ENCODE measurements around the gene PTPRM.
"Not testable (repeated sequence)": the region's sequence is repeated elsewhere in the genome, so short reads cannot be mapped to it uniquely, and the experiment has no call there.

Gene PTPRM

GRCh38 chr18:7958897-7959146, 391.7 kb downstream of the PTPRM start:
- DNase-seq = no peak

GRCh38 chr18:7966682-7967081, 399.6 kb downstream of the PTPRM start:
- DNase-seq = not testable (repeated sequence)

GRCh38 chr18:7974200-7974874, 407.2 kb downstream of the PTPRM start:
- no peak for DNase-seq

GRCh38 chr18:7977897-7978296, 410.8 kb downstream of the PTPRM start:
- DNase-seq = no peak

GRCh38 chr18:7978834-7979233, 411.7 kb downstream of the PTPRM start:
- DNase-seq = no peak

- no peak for DNase-seq
Observed at GRCh38 chr18:7979714-7980113, 412.6 kb downstream of the PTPRM start.

- no peak for DNase-seq
Observed at GRCh38 chr18:7980136-7980535, 413.0 kb downstream of the PTPRM start.

- DNase-seq = no peak
Observed at GRCh38 chr18:7980656-7981055, 413.5 kb downstream of the PTPRM start.

GRCh38 chr18:7982216-7982615, 415.1 kb downstream of the PTPRM start:
- no peak for DNase-seq

GRCh38 chr18:7987284-7987976, 420.3 kb downstream of the PTPRM start:
- no peak for DNase-seq

GRCh38 chr18:7990670-7991069, 423.6 kb downstream of the PTPRM start:
- DNase-seq = no peak

- no peak for DNase-seq
Observed at GRCh38 chr18:8001711-8002301, 434.7 kb downstream of the PTPRM start.

- DNase-seq = no peak
Observed at GRCh38 chr18:8003878-8004675, 437.0 kb downstream of the PTPRM start.

GRCh38 chr18:8004792-8005191, 437.7 kb downstream of the PTPRM start:
- no peak for DNase-seq

GRCh38 chr18:8005870-8006569, 438.9 kb downstream of the PTPRM start:
- no peak for DNase-seq

GRCh38 chr18:8006979-8007378, 439.9 kb downstream of the PTPRM start:
- DNase-seq = no peak

- no peak for DNase-seq
Observed at GRCh38 chr18:8008033-8008432, 440.9 kb downstream of the PTPRM start.

- no peak for DNase-seq
Observed at GRCh38 chr18:8011361-8011760, 444.2 kb downstream of the PTPRM start.

- no peak for DNase-seq
Observed at GRCh38 chr18:8011906-8012305, 444.8 kb downstream of the PTPRM start.

GRCh38 chr18:8018701-8019331, 451.7 kb downstream of the PTPRM start:
- no peak for DNase-seq

GRCh38 chr18:8019600-8019999, 452.5 kb downstream of the PTPRM start:
- no peak for DNase-seq

- no peak for DNase-seq
Observed at GRCh38 chr18:8020132-8020846, 453.2 kb downstream of the PTPRM start.

Measured in activated CD4-positive, CD25-positive, alpha-beta regulatory T cell treated with anti-CD3 and anti-CD28 coated beads, Interleukin-2, amount 50 U/mL, for 72 hours (primary cell).